Skeletal muscle cell (primary cell): ENCODE data around the gene TNFSF4.
"Not testable (repeated sequence)": the region's sequence is repeated elsewhere in the genome, so short reads cannot be mapped to it uniquely, and the experiment has no call there.

Experiments used
- DNase-seq: peaks from one replicate; pipeline ENCODE4 v3.0.0-alpha.2; 2010; ENCODE audit warnings: low read depth
- H3K4me3 ChIP-seq: 2 replicates; pipeline ENCODE4 v1.5.1; 2011; ENCODE audit warnings: low read depth, mild to moderate bottlenecking, control low read depth, low read length, moderate library complexity

The TNFSF4 gene

DNA sequence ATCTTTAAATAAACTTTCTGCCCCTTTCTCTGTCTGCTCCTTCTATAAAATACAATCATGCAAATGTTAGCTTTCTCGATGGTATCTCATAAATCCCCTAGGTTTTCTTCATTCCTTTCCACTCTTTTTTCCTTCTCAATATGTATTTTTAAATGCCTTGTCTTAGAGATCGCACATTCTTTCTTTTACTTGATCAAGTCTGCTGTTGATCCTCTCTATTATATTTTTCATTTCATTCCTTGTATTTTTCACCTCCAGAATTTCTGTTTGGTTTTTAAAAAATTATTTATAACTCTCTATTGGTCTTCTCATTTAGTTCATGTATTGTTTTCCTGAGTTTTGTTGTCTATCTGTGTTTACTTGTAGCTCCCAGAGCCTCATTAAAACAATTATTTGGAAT, 36.0 kb downstream of the TNFSF4 start:
- DNase-seq: no peak
- no peak overlapping the region for H3K4me3 ChIP-seq

- DNase-seq: no peak
- H3K4me3 ChIP-seq: no peak overlapping the region
Observed at GRCh38 chr1:173168941-173169340, 38.2 kb downstream of the TNFSF4 start.

GRCh38 chr1:173164686-173165085, 42.4 kb downstream of the TNFSF4 start:
- DNase-seq: no peak
- no peak overlapping the region for H3K4me3 ChIP-seq

DNA sequence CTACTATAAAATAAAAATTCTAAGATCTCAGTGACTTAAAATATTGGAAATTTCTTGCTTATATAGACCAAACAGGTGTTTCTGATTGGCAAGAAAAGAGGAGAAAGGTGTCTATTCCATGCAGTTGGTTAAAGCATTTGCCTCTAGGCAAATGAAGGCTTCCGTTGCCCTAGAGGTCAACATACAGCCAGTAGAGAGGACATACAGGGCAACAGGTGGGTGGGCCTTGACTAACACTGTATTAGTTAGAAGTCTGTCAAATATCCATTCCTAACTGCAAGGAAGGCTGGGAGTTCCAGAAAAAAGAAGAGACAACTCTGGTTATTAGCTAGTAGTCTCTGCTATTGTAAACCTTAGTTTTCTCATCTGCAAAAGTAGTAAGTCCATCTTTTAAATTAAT, 43.0 kb downstream of the TNFSF4 start:
- DNase-seq: no peak
- no peak overlapping the region for H3K4me3 ChIP-seq

GRCh38 chr1:173163222-173163621, 43.9 kb downstream of the TNFSF4 start:
- no peak for DNase-seq

GRCh38 chr1:173162601-173163000, 44.5 kb downstream of the TNFSF4 start:
- no peak for DNase-seq
- H3K4me3 ChIP-seq: no peak overlapping the region

More at GRCh38 chr1:173163222-173163621, 43.9 kb downstream of the TNFSF4 start:
- H3K4me3 ChIP-seq: no peak overlapping the region

DNA sequence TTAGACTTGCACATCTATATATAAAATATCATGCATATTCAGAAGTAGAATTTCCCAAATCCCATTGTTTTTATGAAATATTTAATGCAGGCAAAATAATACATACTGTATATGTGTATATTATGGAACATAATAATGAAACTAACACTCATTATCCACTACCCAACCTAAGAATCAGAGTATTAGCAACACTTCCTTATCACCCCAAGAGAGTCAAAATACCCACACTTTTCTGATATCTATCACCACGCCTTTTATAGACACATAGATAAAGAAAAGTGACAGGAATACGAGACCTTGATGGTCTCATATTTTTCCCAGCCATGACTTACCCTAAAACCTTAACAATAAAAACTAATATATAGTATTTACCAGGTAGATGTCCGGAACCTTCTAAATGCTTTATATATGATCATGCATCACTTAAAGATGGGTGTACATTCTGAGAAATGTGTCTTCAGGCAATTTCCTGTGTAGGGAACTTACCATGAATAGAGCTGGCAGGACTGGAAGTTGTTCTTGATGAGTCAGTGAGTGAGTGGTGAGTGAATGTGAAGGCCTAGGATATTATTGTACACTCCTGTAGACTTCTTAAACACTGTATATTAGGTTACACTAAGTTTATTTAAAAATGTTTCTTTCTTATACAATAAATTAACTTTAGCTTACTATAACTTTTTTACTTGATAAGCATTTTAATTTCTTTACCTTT, 45.5 kb downstream of the TNFSF4 start:
- no peak overlapping the region for H3K4me3 ChIP-seq
- DNase-seq: peak; percentile 56

DNA sequence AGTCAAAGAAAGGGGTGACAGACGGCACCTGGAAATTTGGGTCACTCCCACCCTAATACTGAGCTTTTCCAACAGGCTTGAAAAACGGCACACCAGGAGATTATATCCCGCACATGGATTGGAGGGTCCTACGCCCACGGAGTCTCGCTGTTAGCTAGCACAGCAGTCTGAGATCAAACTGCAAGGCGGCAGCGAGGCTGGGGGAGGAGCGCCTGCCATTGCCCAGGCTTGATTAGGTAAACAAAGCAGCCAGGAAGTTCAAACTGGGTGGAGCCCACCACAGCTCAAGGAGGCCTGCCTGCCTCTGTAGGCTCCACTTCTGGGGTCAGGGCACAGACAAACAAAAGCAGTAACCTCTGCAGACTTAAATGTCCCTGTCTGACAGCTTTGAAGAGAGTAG, 53.2 kb downstream of the TNFSF4 start:
- not testable (repeated sequence) for H3K4me3 ChIP-seq, DNase-seq

- no peak overlapping the region for H3K4me3 ChIP-seq
- no peak for DNase-seq
Observed at GRCh38 chr1:173153503-173153902, 53.6 kb downstream of the TNFSF4 start.

DNA sequence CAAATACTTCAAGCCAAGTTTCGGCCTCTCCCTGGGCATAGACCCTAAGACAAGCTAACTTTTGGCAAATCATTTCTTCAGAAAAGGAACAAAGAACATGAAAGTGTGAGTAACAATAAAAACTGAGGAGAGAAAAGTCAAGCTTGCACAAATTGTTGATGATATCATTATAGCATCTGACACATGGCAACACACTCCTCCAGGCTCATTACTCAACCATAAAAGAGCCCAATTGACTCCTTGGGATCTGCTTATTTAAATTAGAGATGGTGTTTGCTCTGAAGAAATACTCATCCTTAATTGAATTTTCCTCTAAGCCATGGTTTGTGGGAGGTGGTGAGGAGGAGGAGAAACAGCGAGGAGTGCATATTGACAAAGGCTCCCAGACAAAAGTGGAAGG, 54.5 kb downstream of the TNFSF4 start:
- DNase-seq: no peak
- H3K4me3 ChIP-seq: no peak overlapping the region

GRCh38 chr1:173150795-173151194, 56.3 kb downstream of the TNFSF4 start:
- no peak overlapping the region for H3K4me3 ChIP-seq
- DNase-seq: no peak

DNA sequence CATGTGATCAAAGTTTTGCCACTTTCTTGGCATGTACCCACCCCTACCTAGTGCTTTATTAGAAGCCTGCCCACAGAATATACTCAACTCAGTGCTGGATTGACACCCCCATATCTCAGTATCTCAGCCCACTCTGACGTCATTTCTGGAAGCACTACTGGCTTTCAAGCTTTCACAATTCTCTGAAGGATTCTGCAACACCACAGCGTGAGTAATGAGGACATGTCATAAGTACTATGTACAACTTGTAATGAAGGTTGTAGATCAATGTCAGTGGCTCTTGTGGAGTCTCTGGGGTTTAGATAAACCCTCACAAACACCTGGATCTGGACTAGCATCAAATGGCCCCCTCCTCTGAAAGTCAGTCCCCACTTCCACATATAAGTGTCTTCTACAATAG, 57.2 kb downstream of the TNFSF4 start:
- DNase-seq: peak; percentile 95
- no peak overlapping the region for H3K4me3 ChIP-seq

- no peak overlapping the region for H3K4me3 ChIP-seq
- DNase-seq: no peak
Observed at GRCh38 chr1:173148971-173149370, 58.2 kb downstream of the TNFSF4 start.

DNA sequence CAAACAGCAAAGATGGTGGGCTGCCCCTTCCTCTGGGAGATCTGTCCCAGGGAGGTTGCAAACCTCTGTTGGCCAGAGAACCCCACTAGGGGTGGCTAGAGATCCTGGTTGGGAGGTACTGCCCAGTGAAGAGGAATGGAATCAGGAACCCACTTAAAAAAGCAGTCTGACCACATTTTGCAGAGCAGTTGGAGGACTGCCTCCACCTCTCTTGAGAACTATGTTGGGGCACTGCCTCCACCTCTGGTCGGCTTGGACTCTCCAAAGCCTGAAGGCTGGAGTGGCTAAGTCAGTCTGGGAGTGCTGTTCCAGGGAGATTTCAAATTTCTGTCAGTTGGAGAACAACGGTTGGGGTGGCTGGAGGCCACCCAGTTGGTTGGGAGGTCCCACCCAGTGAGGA, 58.6 kb downstream of the TNFSF4 start:
- H3K4me3 ChIP-seq: no peak overlapping the region
- DNase-seq: no peak

DNA sequence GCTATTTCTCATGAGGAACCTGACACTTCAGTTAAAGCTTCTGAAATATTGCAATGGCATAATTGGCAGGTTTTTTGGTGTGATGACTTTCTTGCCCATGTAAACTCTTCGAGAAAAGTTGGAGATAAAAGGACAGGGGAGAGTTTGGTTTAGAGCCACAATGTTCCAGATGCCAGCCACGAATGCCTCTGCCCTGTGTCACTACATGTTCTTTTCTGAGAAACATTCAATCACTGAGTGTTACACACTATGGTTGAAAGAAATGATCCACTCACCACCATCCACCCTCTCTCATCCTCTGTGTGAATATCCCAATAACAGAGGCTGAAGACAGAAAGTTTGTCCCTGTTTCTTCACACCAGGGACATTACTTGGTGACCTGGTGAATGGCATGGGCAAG, 66.4 kb downstream of the TNFSF4 start:
- no peak overlapping the region for H3K4me3 ChIP-seq
- DNase-seq: no peak

DNA sequence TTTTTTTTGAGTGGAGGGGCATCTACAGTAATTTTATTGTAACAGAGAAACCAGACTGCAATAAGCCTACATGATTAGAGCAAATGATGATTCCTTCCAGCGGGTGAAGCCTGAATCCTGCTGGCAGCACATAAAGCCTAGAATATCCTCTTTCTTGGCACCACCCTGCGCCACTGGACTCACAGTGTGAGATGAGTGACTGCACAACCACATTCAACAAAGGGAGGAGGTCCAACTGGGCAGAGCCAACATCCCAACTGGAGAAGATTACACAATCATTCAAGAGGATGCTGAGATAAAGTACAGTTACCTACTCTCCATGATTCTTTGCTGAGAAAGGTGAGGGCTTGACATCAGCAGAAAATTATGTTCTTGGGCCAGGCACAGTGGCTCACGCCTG, 67.4 kb downstream of the TNFSF4 start:
- no peak overlapping the region for H3K4me3 ChIP-seq
- DNase-seq: no peak

DNA sequence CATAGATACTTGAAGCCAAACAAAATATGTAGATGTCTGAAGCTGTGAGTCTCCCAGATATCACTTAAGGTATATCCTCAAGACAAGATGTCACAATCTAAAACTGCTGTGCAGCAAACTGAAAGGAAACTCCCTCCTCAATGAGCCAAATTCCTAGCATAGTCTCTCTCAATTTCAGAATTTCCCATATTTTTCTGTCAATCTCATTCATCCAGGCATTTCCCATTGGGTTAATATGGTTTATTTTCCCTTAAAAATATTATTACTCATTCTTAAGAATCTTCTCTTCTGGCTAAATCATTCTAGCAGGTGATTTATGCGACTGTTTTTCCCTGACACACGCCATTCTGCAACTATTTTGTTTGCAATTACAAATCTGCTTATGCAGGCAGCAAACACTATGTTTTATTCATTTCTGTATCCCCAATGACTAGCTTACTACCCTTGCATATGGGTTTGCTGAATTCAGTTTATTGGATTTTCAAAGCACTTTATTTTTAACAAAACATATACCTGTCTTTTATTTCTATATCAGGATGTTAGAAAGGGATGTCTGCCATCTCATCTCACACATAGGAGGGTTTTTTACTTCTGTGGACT, 69.9 kb downstream of the TNFSF4 start:
- H3K4me3 ChIP-seq: no peak overlapping the region
- no peak for DNase-seq

- no peak for DNase-seq
- no peak overlapping the region for H3K4me3 ChIP-seq
Observed at GRCh38 chr1:173134800-173135199, 72.3 kb downstream of the TNFSF4 start.

DNA sequence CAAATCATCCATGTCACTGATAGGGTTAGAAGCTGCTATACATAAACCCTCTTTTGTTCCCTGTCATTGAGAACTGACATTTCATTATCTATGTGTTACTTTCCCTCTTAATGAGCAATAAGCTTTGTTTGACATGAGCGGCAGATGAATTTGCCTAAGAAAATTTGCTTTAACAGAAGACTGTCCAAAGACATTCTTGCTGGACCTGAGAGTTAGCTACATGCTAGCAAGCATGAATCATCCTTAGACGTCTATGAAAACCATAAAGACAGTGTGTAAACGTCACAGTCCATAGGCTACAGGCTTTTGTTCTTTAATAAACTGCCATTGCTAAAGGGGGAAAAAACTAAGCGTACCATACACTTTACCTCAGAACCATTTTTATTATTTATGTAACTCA, 73.1 kb downstream of the TNFSF4 start:
- DNase-seq: no peak
- H3K4me3 ChIP-seq: no peak overlapping the region
